ENCODE results near the gene PAM.
"Not testable (repeated sequence)": the region's sequence is repeated elsewhere in the genome, so short reads cannot be mapped to it uniquely, and the experiment has no call there.

The PAM gene

GRCh38 chr5:103046706-103047105, 291.6 kb downstream of the PAM start:
- not testable (repeated sequence) for H3K9me3 ChIP-seq (ENCODE audit: low read length); H3K9ac ChIP-seq (ENCODE audit: low read length); H3K4me3 ChIP-seq (ENCODE audit: low read depth in 1 of 2, low read length in 2 of 2); H3K27me3 ChIP-seq (ENCODE audit: control insufficient read depth in 1 of 2, insufficient read depth in 2 of 2, low read length in 2 of 2); H3K4me1 ChIP-seq (ENCODE audit: insufficient read depth, low read length); H3K36me3 ChIP-seq (ENCODE audit: insufficient read depth, low read length); H3K27ac ChIP-seq (ENCODE audit: low read depth, low read length)

DNA sequence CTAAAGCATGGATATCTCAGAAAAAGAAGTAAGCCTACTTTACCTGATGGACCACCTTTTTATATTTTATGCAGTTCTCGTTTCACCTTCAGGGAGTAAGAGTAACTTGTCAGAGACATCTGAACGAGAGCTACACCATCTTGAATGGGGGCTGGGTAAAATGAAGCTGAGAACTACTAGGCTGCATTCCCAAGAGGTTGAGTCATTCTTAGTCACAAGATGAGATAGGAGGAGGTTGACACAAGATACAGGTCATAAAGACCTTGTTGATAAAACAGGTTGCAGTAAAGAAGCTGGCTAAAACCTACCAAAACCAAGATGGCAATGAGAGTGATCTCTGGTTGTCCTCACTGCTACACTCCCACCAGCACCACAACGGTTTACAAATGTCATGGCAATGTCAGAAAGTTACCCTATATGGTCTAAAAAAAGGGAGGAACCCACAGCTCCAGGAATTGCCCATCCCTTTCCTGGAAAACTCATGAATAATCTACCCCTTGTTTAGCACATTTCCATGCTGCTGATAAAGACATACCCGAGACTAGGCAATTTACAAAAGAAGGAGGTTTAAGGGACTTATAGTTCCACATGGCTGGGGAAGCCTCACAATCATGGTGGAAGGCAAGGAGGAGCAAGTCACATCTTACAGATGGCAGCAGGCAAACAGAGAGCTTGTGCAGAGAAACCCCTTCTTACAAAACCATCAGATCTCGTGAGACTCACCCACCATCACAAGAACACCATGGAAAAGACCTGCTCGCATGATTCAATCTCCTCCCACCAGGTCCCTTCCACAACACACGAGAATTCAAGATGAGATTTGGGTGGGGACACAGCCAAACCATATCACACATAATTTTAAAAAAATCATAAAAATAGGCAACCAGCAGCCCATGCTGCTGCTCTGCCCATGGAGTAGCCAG, 302.4 kb downstream of the PAM start:
- Histone ChIP-seq H3K4me3 (ENCODE audit: low read depth in 1 of 2, low read length in 2 of 2) (no peak overlapping the region), H3K4me1 (ENCODE audit: insufficient read depth, low read length) (no peaks in the 10 kb centered on the region), H3K27ac (ENCODE audit: low read depth, low read length) (no peak overlapping the region), H3K9me3 (ENCODE audit: low read length) (no peaks in the 10 kb centered on the region), H3K27me3 (ENCODE audit: control insufficient read depth in 1 of 2, insufficient read depth in 2 of 2, low read length in 2 of 2) (no peaks in the 10 kb centered on the region), H3K9ac (ENCODE audit: low read length) (no peak overlapping the region), H3K36me3 (ENCODE audit: insufficient read depth, low read length) (no peaks in the 10 kb centered on the region)

DNA sequence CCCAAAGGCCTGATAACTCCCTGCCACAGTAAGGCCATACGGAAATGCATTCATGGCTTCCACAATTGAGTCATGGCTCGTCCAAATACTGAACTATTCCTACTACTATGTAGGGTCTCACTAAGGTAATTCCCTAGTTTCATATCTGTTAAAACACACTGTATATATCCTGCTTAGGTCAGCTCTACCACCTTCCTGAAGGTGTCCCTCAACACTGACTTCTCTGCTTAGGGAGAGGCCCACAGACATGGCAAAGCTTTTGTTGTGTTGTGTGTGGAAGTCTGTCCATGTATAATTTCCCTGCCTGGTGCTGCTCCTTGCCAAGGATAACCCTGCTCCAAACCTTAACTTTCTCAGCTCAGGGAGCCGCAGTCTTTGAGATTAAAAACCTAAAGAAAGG, 304.4 kb downstream of the PAM start:
- Histone ChIP-seq H3K36me3 (ENCODE audit: insufficient read depth, low read length) (no peaks in the 10 kb centered on the region), H3K4me1 (ENCODE audit: insufficient read depth, low read length) (no peaks in the 10 kb centered on the region), H3K9me3 (ENCODE audit: low read length) (no peaks in the 10 kb centered on the region), H3K27ac (ENCODE audit: low read depth, low read length) (no peak overlapping the region), H3K4me3 (ENCODE audit: low read depth in 1 of 2, low read length in 2 of 2) (no peak overlapping the region), H3K9ac (ENCODE audit: low read length) (no peak overlapping the region), H3K27me3 (ENCODE audit: control insufficient read depth in 1 of 2, insufficient read depth in 2 of 2, low read length in 2 of 2) (no peaks in the 10 kb centered on the region)

DNA sequence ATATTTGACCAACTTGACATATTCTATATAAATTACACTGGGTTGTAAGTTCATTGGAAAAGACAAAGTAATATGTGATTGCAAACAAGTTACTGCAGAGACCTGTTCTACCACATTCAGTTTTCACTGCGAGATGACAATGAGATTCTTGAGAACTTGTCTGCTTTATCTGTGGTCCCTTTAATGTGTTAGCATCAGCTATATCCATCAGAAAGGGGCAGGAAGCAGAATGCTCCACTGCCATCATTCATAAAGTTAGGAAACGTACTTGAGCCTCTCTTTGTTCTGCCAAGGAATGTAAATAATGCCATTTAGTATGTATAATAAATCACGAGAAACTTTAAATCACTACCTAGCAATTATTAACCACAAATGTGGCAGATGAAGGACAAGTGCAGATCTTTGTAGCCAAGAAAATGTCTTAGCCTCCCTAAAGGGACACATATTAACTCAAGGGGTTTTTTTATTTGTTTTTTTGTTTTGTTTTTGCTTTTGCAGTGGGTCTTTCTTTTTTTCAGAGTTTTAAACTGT, 305.4 kb downstream of the PAM start:
- H3K9ac ChIP-seq (ENCODE audit: low read length): no peak overlapping the region
- no peaks in the 10 kb centered on the region for H3K4me1 ChIP-seq (ENCODE audit: insufficient read depth, low read length)
- H3K4me3 ChIP-seq (ENCODE audit: low read depth in 1 of 2, low read length in 2 of 2): no peak overlapping the region
- no peaks in the 10 kb centered on the region for H3K27me3 ChIP-seq (ENCODE audit: control insufficient read depth in 1 of 2, insufficient read depth in 2 of 2, low read length in 2 of 2)
- no peaks in the 10 kb centered on the region for H3K9me3 ChIP-seq (ENCODE audit: low read length)
- H3K27ac ChIP-seq (ENCODE audit: low read depth, low read length): no peak overlapping the region
- H3K36me3 ChIP-seq (ENCODE audit: insufficient read depth, low read length): no peaks in the 10 kb centered on the region

GRCh38 chr5:103066326-103066725, 311.2 kb downstream of the PAM start:
- Histone ChIP-seq H3K4me3 (ENCODE audit: low read depth in 1 of 2, low read length in 2 of 2) (no peak overlapping the region), H3K27ac (ENCODE audit: low read depth, low read length) (no peak overlapping the region), H3K9me3 (ENCODE audit: low read length) (no peaks in the 10 kb centered on the region), H3K36me3 (ENCODE audit: insufficient read depth, low read length) (no peaks in the 10 kb centered on the region), H3K9ac (ENCODE audit: low read length) (no peak overlapping the region), H3K4me1 (ENCODE audit: insufficient read depth, low read length) (no peaks in the 10 kb centered on the region), H3K27me3 (ENCODE audit: control insufficient read depth in 1 of 2, insufficient read depth in 2 of 2, low read length in 2 of 2) (no peaks in the 10 kb centered on the region)

- H3K27me3 ChIP-seq (ENCODE audit: control insufficient read depth in 1 of 2, insufficient read depth in 2 of 2, low read length in 2 of 2); H3K36me3 ChIP-seq (ENCODE audit: insufficient read depth, low read length); H3K9ac ChIP-seq (ENCODE audit: low read length); H3K4me3 ChIP-seq (ENCODE audit: low read depth in 1 of 2, low read length in 2 of 2); H3K27ac ChIP-seq (ENCODE audit: low read depth, low read length); H3K9me3 ChIP-seq (ENCODE audit: low read length); H3K4me1 ChIP-seq (ENCODE audit: insufficient read depth, low read length): not testable (repeated sequence)
Observed at GRCh38 chr5:103073500-103073899, 318.4 kb downstream of the PAM start.

- H3K27me3 ChIP-seq (ENCODE audit: control insufficient read depth in 1 of 2, insufficient read depth in 2 of 2, low read length in 2 of 2): no peaks in the 10 kb centered on the region
- no peak overlapping the region for H3K27ac ChIP-seq (ENCODE audit: low read depth, low read length)
- no peaks in the 10 kb centered on the region for H3K36me3 ChIP-seq (ENCODE audit: insufficient read depth, low read length)
- H3K4me1 ChIP-seq (ENCODE audit: insufficient read depth, low read length): no peaks in the 10 kb centered on the region
- no peak overlapping the region for H3K9ac ChIP-seq (ENCODE audit: low read length)
- H3K4me3 ChIP-seq (ENCODE audit: low read depth in 1 of 2, low read length in 2 of 2): no peak overlapping the region
- H3K9me3 ChIP-seq (ENCODE audit: low read length): peaks cover 16% of the 10 kb centered on the region
Observed at GRCh38 chr5:103075442-103075841, 320.3 kb downstream of the PAM start.
